ENCODE results near the gene APCDD1.

GRCh38 chr18:10533111-10533510 is 78.7 kb downstream of the APCDD1 start:
- no peak for TF ChIP-seq ZNF280B (CRISPR knock-in tag; IDR thresholded peaks at IDR 0.05; ENCODE audit: borderline replicate concordance)
- TF ChIP-seq HNRNPH1 (optimal IDR thresholded peaks at IDR 0.05; ENCODE audit: low read depth, low read length): no peak
- no peak for TF ChIP-seq HNRNPL (IDR thresholded peaks at IDR 0.05; ENCODE audit: low read depth, low read length)
- no peak for TF ChIP-seq CTCF (CRISPR knock-in tag; IDR thresholded peaks at IDR 0.05)
- TF ChIP-seq, protein P1, sequence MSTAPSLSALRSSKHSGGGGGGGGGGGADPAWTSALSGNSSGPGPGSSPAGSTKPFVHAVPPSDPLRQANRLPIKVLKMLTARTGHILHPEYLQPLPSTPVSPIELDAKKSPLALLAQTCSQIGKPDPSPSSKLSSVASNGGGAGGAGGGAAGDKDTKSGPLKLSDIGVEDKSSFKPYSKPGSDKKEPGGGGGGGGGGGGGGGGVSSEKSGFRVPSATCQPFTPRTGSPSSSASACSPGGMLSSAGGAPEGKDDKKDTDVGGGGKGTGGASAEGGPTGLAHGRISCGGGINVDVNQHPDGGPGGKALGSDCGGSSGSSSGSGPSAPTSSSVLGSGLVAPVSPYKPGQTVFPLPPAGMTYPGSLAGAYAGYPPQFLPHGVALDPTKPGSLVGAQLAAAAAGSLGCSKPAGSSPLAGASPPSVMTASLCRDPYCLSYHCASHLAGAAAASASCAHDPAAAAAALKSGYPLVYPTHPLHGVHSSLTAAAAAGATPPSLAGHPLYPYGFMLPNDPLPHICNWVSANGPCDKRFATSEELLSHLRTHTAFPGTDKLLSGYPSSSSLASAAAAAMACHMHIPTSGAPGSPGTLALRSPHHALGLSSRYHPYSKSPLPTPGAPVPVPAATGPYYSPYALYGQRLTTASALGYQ (CRISPR knock-in tag; IDR thresholded peaks at IDR 0.05): no peak
- TF ChIP-seq ZNF496 (CRISPR knock-in tag; IDR thresholded peaks at IDR 0.05; ENCODE audit: insufficient replicate concordance): no peak
- no peak for TF ChIP-seq MTA3 (CRISPR knock-in tag; IDR thresholded peaks at IDR 0.05)
- no peak for TF ChIP-seq ONECUT2 (CRISPR knock-in tag; IDR thresholded peaks at IDR 0.05)
- TF ChIP-seq, protein P2, sequence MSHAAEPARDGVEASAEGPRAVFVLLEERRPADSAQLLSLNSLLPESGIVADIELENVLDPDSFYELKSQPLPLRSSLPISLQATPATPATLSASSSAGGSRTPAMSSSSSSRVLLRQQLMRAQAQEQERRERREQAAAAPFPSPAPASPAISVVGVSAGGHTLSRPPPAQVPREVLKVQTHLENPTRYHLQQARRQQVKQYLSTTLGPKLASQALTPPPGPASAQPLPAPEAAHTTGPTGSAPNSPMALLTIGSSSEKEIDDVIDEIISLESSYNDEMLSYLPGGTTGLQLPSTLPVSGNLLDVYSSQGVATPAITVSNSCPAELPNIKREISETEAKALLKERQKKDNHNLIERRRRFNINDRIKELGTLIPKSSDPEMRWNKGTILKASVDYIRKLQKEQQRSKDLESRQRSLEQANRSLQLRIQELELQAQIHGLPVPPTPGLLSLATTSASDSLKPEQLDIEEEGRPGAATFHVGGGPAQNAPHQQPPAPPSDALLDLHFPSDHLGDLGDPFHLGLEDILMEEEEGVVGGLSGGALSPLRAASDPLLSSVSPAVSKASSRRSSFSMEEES (CRISPR knock-in tag; IDR thresholded peaks at IDR 0.05): no peak
- no peak for TF ChIP-seq MTA1 (CRISPR knock-in tag; IDR thresholded peaks at IDR 0.05; ENCODE audit: borderline replicate concordance)

Measured in HepG2 (cell line).